Mesothelial cell of epicardium (in vitro differentiated cells): Measurements from ENCODE around the gene PATJ. TPM values are rescaled to one million over a fixed set of nuclear protein-coding genes. Genes with fewer than 3 reads are reported as not detected.

ENCODE experiments used
- DNase-seq, 2 experiments: peaks; one replicate each; pipeline ENCODE4 v3.0.0; 2021; ENCODE audit warnings: low spot score in 2 of 2; ENCODE audit not compliant: unreplicated experiment in 2 of 2
- H3K27ac Mint-ChIP-seq: 2 replicates; pipeline ENCODE4 v1.8.0; 2021; ENCODE audit warnings: mixed read lengths
- H3K27me3 Mint-ChIP-seq: 2 replicates; pipeline ENCODE4 v1.8.0; 2021; ENCODE audit warnings: low read depth, mixed read lengths
- H3K36me3 Mint-ChIP-seq: 2 replicates; pipeline ENCODE4 v1.8.0; 2021; ENCODE audit warnings: mixed read lengths
- H3K4me1 Mint-ChIP-seq: 2 replicates; pipeline ENCODE4 v1.8.0; 2021; ENCODE audit warnings: mixed read lengths
- H3K4me3 Mint-ChIP-seq: 2 replicates; pipeline ENCODE4 v1.8.0; 2021; ENCODE audit warnings: mild to moderate bottlenecking, moderate library complexity, mixed read lengths
- H3K9me3 Mint-ChIP-seq: 2 replicates; pipeline ENCODE4 v1.8.0; 2021; ENCODE audit warnings: mixed read lengths
- CTCF ChIP-seq: fragments of 200-600 bp; sonication (generic); IDR thresholded peaks from one replicate; pipeline ENCODE4 v1.5.0; 2021; ENCODE audit warnings: antibody characterized with exemption; ENCODE audit not compliant: unreplicated experiment
- microRNA-seq: library from miRNA; unstranded; fragments of <30 nt; microRNA quantifications from one replicate; pipeline ENCODE4 v1.2.0, GENCODE V29; 2021; ENCODE audit warnings: inconsistent platforms, mixed read lengths
- total RNA-seq: library from RNA; stranded (reverse); gene quantifications from 3 replicates; pipeline ENCODE4 v1.2.1, GENCODE V29; 2021

Gene PATJ
- total RNA-seq, 1 donor from 2014 or later, result 129 TPM

DNA sequence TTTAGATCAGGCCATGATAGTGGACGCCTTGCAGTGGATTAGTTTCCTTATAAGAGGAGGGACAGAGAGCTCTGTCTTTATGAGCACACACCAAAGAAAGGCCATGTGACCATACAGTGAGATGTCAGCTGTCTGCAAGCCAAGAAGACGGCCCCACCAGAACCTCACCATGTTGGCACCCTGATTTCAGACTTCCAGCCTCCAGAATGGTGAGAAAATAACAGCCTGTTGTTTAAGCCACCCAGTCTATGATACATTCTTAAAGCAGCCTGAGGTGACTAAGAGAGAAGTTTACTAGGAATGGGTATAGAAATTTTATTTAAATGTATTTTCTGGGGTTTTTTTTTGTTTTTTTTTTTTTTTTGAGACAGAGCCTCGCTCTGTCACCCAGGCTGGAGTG, 481.9 kb downstream of the PATJ start:
- Mint-ChIP-seq H3K4me3 (no peak overlapping the region), H3K27me3 (no peaks in the 10 kb centered on the region), H3K36me3 (peaks cover 5% of the 10 kb centered on the region), H3K9me3 (no peaks in the 10 kb centered on the region), H3K4me1 (peaks cover 2% of the 10 kb centered on the region), H3K27ac (no peak overlapping the region)
- no peak for DNase-seq
- TF ChIP-seq CTCF, result no peak

DNA sequence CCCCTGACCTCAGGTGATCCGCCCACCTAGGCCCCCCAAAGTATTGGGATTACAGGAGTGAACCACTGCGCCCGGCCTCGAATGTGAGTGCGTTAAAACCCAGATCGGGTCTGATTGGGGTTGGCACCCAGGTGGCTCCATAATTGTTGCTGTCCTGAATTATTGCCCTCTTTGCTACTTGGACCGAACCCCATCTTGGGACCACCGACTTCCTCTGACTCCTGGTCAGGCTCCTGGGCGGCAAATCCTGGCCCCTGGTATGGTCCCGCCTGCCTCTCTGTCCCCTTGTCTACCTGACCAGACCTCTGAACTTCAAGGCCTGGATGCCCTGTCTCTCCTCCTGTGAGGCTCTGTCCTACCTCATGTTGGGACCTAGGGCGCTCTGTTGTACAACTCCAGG, 485.2 kb downstream of the PATJ start:
- DNase-seq, result no peak
- Mint-ChIP-seq H3K36me3 (peaks cover 5% of the 10 kb centered on the region), H3K27me3 (no peaks in the 10 kb centered on the region), H3K4me1 (peaks cover 19% of the 10 kb centered on the region), H3K27ac (no peak overlapping the region), H3K9me3 (no peaks in the 10 kb centered on the region), H3K4me3 (no peak overlapping the region)
- no peak for TF ChIP-seq CTCF

Small RNA genes within 50 kb of the gene (microRNA-seq; reads per million reads assigned to microRNA genes)
- gene MIR3116-1 (not detected), gene MIR3116-2 (not detected)

Other genes starting within 250 kb of the PATJ start
- 55.5 to 62.4 TPM (median 55.5 TPM) in 3 replicates for gene TM2D1, start 17.3 kb upstream of the PATJ start, total RNA-seq